Activated CD4-positive, alpha-beta T cell treated with anti-CD3 and anti-CD28 coated beads, Interleukin-2, amount 50 U/mL, for 16 hours (primary cell): ENCODE measurements around the gene ZFP3.
"Not testable (repeated sequence)": the region's sequence is repeated elsewhere in the genome, so short reads cannot be mapped to it uniquely, and the experiment has no call there.

ENCODE experiments used
- DNase-seq: peaks from one replicate; pipeline ENCODE4 v3.0.0-alpha.2; 2020

The ZFP3 gene

GRCh38 chr17:5126719-5127488, 48.6 kb downstream of the ZFP3 start:
- no peak for DNase-seq

GRCh38 chr17:5127910-5128309, 49.6 kb downstream of the ZFP3 start:
- no peak for DNase-seq

DNA sequence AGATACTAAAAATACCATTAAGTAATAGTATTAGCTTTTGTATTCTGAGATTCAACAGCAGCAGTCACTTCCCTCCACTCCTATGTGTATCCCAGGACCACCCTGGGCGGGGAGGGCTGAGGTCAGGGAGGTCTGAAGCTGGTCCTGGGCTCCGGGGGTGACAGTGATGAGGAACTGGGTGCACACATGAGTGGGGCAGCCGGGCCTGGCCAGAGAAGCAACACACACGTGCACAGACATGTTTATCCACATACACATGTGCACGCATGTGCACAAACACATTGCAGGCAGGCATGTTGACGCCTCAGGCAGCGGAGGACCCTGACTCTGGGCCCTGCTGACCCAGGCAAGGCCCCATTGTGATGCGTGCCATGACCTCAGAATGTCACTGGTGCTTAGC, 50.1 kb downstream of the ZFP3 start:
- not testable (repeated sequence) for DNase-seq

DNA sequence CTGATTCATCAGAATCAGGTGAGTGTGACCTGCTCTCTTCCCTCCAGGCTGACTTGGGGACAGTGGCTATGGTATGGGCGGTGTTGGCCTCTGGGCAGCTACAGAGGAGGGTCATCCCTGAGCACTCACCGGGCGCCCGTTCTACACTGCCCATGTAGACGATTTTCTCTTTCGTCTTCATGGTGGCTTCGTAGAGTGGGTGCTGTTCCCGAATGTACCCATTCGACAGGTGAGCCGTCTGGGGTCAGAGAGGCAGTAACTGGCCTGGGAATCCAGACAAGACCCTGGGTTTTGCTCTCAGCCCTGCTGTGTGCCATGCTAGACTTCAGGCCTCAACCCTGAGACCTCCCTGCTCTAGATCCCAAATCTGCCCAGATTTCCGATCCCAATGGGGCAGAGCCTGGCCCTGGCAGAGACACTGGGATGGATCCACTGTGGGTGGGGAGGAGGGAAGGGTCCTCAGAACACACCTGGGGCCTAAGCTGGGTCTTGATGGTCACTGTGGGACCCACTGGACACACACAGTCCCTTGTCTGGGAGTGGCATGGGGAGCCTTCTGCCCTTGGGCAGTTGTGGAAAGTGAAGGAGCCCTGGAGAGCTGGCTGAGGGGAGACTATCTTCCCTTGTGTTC, 50.8 kb downstream of the ZFP3 start:
- no peak for DNase-seq

GRCh38 chr17:5129770-5130169, 51.5 kb downstream of the ZFP3 start:
- DNase-seq: not testable (repeated sequence)

GRCh38 chr17:5130261-5130660, 52.0 kb downstream of the ZFP3 start:
- DNase-seq: not testable (repeated sequence)

DNA sequence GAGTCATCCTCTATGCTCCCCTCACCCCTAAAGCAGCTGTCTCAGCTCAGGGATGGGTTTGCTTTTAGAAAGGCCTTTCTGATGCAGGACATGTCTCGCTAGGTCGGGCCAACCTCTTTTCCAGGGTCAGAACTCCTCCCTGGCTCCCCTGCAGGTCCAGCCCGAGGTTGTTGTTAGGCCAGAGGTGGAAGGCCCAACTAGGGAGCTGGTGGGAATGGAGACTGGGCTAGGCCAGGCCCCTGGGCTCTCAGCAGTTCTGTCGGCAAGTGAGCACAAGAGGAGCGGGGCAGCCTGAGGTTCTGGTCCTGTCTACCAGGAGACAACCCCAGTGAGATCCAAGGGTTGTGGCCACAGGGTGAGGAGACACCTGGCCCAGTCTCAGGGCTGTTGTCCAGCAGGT, 52.4 kb downstream of the ZFP3 start:
- not testable (repeated sequence) for DNase-seq

DNA sequence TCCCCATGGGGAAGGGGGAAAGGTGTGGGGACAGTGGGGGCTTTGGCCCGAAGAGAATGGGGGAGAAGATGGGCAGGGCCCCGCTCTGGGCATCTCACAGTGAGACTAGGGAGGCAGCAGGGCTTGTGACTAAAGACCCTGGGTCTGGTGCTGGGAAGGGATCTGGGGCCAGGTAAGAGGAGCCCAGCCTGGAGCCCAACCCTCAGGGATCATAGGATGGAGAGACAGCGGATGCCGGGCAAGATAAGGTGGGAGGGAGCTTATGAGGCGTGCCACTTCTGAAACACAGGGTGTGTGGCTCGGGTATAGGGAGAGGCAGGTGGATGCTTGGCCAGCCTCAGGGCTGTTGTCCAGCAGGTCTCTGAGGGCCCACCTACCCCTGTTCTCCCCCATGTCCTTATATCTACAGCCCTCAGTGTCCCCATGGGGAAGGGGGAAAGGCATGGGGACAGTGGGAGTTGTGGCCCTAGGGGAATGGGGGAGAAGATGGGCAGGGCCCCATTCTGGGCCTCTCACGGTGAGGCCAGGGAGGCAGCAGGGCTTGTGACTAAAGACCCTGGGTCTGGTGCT, 53.0 kb downstream of the ZFP3 start:
- DNase-seq: no peak

- DNase-seq: not testable (repeated sequence)
Observed at GRCh38 chr17:5131799-5132502, 53.7 kb downstream of the ZFP3 start.

- not testable (repeated sequence) for DNase-seq
Observed at GRCh38 chr17:5132503-5133225, 54.4 kb downstream of the ZFP3 start.

- no peak for DNase-seq
Observed at GRCh38 chr17:5133311-5133710, 55.0 kb downstream of the ZFP3 start.

- DNase-seq: not testable (repeated sequence)
Observed at GRCh38 chr17:5133961-5134360, 55.7 kb downstream of the ZFP3 start.

DNA sequence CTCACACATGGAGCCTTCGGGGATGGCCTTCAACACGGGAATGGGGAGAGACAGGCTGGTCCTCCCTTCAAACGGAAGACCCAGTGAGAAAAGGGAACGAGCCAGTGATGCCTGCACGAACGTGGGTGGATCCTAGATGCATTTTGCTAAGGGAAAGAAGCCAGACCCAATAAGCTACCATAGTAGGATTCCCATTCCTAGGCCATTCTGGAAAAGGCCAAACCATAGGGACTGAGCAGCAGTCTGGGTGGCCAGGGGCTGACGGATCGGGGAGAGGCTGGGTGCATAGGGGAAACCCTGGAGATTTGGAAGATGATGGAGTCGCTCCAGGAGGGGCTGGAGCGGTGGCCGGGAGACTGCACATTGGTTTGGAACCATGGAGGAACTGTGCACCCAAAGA, 56.3 kb downstream of the ZFP3 start:
- DNase-seq: not testable (repeated sequence)

- DNase-seq: not testable (repeated sequence)
Observed at GRCh38 chr17:5135131-5135712, 57.0 kb downstream of the ZFP3 start.

DNA sequence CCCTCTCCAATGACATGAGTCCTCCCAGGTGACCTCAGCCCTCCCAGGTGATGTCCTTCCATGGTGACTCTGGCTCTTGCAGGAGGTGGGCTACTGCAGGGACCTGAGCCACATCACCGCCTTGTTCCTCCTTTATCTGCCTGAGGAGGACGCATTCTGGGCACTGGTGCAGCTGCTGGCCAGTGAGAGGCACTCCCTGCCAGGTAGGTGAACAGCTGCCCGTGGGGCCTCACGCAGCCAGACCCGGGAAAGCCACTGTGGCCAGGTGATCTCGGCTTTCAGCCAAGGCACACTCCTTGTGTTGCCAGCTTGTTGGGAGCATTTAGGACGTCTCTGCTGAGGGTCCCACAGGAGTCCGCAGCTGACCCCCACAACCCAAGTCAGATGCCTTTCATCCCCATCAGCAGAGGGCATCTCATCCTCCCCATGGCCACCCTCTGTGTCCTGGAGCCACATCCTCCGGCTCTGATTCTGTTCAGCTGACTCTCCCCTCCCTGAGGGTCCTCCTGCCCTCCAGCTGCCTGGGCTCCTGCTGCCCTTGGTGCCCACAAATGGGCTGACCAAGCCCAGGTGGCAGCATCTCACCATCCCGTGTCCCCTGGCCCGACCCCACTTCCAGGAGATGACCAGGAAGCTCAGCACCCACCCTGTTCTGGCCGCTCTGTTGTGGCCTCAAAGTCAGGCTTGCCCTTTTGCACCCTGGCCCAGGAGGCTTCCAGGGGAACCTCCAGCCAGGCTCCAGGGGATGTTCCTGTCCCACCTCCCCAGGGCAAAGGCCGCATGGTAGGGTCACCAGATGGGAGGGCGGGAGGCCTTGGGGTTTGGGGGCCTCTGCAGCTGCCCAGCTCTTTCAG, 57.7 kb downstream of the ZFP3 start:
- no peak for DNase-seq

DNA sequence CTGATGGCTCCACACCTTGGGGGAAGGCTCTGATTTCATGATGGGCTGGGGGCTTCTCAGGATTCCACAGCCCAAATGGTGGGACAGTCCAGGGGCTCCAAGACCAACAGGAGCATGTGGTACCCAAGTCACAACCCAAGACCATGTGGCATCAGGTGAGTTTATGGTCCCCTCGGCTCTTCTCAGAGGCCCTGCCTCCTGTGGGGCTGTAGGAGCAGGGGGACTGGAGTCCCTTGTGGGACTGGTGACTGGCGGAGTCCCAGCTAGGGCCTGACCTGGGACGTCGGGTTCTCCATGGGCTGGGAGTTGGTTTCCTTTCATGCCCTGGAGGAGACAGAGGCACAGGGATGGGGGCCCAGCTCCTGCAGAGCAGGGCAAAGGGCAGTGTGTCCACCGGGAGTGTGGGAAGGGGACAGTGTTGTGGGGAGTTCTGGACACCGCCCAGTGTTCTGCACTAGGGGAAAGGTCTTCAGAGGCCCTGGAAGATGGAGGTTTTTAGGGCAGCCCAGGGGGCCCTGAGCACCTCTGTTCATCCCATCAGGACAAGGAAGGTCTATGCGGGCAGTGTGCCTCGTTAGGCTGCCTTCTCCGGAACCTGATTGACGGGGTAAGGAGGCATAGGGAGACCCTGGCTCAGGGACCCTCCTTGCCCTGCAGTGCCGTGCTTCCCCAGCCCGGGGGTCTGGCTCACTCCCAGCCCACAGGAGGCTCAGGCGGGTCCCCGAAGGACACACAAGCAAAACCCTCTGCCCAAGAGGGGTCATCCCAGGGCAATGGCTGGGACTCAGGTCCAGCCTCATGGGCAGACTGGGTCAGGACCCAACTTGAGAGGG, 58.5 kb downstream of the ZFP3 start:
- DNase-seq: not testable (repeated sequence)

- not testable (repeated sequence) for DNase-seq
Observed at GRCh38 chr17:5137511-5138197, 59.4 kb downstream of the ZFP3 start.

- not testable (repeated sequence) for DNase-seq
Observed at GRCh38 chr17:5138198-5138544, 59.9 kb downstream of the ZFP3 start.

DNA sequence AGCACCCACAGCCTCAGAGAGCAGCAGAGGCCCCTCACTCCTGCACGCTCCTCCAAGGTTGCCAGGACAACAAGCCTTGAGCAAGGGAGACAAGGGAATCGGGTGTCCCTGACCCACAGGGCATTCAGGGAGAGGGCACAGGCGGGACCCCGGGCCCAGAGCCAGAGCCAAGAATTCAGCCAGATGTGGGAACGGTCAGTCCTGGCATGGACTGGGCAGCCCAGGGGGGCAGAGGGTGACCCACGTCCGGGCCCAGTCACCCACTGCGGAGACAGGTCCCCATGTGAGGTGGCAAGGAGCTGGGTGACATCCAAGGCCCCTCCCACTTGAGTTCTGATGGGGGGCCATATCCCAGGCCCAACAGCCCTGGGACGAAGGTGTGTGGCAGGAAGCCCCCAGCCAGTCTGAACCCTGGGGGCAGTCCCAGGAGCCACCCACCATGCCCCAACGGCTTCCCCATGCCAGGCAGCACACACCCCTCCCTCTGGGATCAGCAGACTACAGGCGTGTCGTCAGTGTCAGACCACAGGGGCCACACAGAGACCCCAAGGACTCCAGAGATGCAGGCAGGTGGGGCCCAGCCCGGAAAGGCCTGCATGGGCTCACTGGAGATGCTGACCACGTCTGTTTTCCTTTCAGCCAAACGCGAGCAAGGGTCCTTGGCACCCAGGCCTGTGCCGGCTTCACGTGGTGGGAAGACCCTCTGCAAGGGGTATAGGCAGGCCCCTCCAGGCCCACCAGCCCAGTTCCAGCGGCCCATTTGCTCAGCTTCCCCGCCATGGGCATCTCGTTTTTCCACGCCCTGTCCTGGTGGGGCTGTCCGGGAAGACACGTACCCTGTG, 60.6 kb downstream of the ZFP3 start:
- no peak for DNase-seq
